H1 (cell line): ENCODE measurements around the gene MAP4K1. TPM values are rescaled to one million over a fixed set of nuclear protein-coding genes. Genes with fewer than 3 reads are reported as not detected.

Experiments used
- CTCF ChIA-PET: fragments of 300-600 bp; sonication (Branson Sonifier 250); formaldehyde crosslinking; loops from one replicate; lab custom pipeline; 2021; ENCODE audit not compliant: partially characterized antibody; lab: Charles Lee
- POLR2A ChIA-PET: fragments of 300-600 bp; sonication (Branson Sonifier 250); formaldehyde crosslinking; loops from one replicate; lab custom pipeline; 2021; ENCODE audit warnings: inconsistent platforms; ENCODE audit not compliant: partially characterized antibody; lab: Charles Lee
- DNase-seq, 2 experiments: peaks; one replicate each; pipeline versions ENCODE4 v3.0.0 to v3.0.0-alpha.2; 2010 to 2022; ENCODE audit warnings: low spot score in 2 of 2, low read depth in 1 of 2, mixed read lengths in 1 of 2
- FAIRE-seq: peaks from 2 replicates; lab custom pipeline; 2011; peaks lifted over from hg19 to GRCh38; lab: Jason Lieb, UNC
- H2AFZ ChIP-seq: 2 replicates; pipeline ENCODE4 v1.8.1; 2012; ENCODE audit warnings: low read length, inconsistent platforms
- H2AK5ac ChIP-seq: 2 replicates; pipeline ENCODE4 v1.6.1; 2013; ENCODE audit warnings: low read depth, low read length
- H2BK120ac ChIP-seq: replicated peaks from 2 replicates; pipeline ENCODE3; 2013; ENCODE audit warnings: low read depth, low read length, inconsistent platforms
- H2BK12ac ChIP-seq: 2 replicates; pipeline ENCODE4 v1.6.1; 2013; ENCODE audit warnings: low read depth, low read length
- H2BK15ac ChIP-seq: 2 replicates; pipeline ENCODE4 v1.6.1; 2013; ENCODE audit warnings: low read length
- H2BK20ac ChIP-seq: 2 replicates; pipeline ENCODE4 v1.6.1; 2013; ENCODE audit warnings: low read length
- H2BK5ac ChIP-seq: 2 replicates; pipeline ENCODE4 v1.6.1; 2013; ENCODE audit warnings: low read depth, low read length
- H3K14ac ChIP-seq: 2 replicates; pipeline ENCODE4 v1.6.1; 2013; ENCODE audit warnings: inconsistent platforms; ENCODE audit not compliant: insufficient read length
- H3K18ac ChIP-seq: 2 replicates; pipeline ENCODE4 v1.6.1; 2013; ENCODE audit warnings: low read length; ENCODE audit errors: extremely low read depth
- H3K23ac ChIP-seq: 2 replicates; pipeline ENCODE4 v1.6.1; 2013; ENCODE audit warnings: inconsistent platforms; ENCODE audit not compliant: insufficient read length
- H3K23me2 ChIP-seq: 2 replicates; pipeline ENCODE4 v1.6.1; 2013; ENCODE audit warnings: low read depth, low read length
- H3K27ac ChIP-seq: 2 replicates; pipeline ENCODE4 v1.6.1; 2011; ENCODE audit warnings: low read depth, low read length, inconsistent platforms
- H3K27me3 ChIP-seq, 4 experiments: replicated peaks in 1 of 4; 1 replicate in 1 of 4; 2 replicates in 3 of 4; pipeline versions ENCODE4 v1.6.1 to v1.8.1; 2011 to 2013; ENCODE audit warnings: low read length in 3 of 4, mild to moderate bottlenecking in 3 of 4, inconsistent platforms in 2 of 4, mixed read lengths in 2 of 4, moderate library complexity in 1 of 4; ENCODE audit not compliant: control insufficient read depth in 3 of 4, insufficient read depth in 3 of 4; ENCODE audit errors: extremely low read depth in 1 of 4
- H3K36me3 ChIP-seq, 4 experiments: 2 replicates each; pipeline versions ENCODE4 v1.6.1 to v1.8.1; 2011 to 2013; ENCODE audit warnings: mild to moderate bottlenecking in 4 of 4, low read length in 3 of 4, moderate library complexity in 2 of 4, control low read depth in 1 of 4, inconsistent platforms in 1 of 4; ENCODE audit not compliant: insufficient read depth in 4 of 4, control insufficient read depth in 2 of 4
- H3K4ac ChIP-seq: replicated peaks from 2 replicates; pipeline ENCODE3; 2013; ENCODE audit warnings: low read length, low read depth, mixed read lengths, inconsistent platforms; ENCODE audit not compliant: insufficient read length
- H3K4me1 ChIP-seq, 4 experiments: replicated peaks in 1 of 4; 1 replicate in 1 of 4; 2 replicates in 3 of 4; pipeline versions ENCODE4 v1.6.1 to v1.8.1; 2011 to 2013; ENCODE audit warnings: low read length in 3 of 4, inconsistent platforms in 2 of 4, mixed read lengths in 1 of 4; ENCODE audit not compliant: insufficient read depth in 4 of 4, control insufficient read depth in 3 of 4
- H3K4me2 ChIP-seq, 2 experiments: 2 replicates each; pipeline versions ENCODE4 v1.6.1 to v1.8.1; 2011 to 2013; ENCODE audit warnings: low read depth in 2 of 2, low read length in 2 of 2, control low read depth in 1 of 2, inconsistent platforms in 1 of 2, mild to moderate bottlenecking in 1 of 2; ENCODE audit not compliant: insufficient read depth in 1 of 2
- H3K4me3 ChIP-seq, 4 experiments: fragments of 200-600, 300-600 bp in 1 of 4; sonication (generic), shearing (Covaris generic), sonication (Bioruptor Twin) in 1 of 4; 2 replicates each; pipeline versions ENCODE4 v1.5.1 to v1.8.1; 2011 to 2016; ENCODE audit warnings: low read length in 4 of 4, low read depth in 3 of 4, control low read depth in 2 of 4, inconsistent platforms in 2 of 4, mild to moderate bottlenecking in 2 of 4, mixed read lengths in 1 of 4, moderate library complexity in 1 of 4; ENCODE audit not compliant: insufficient read depth in 2 of 4; ENCODE audit errors: extremely low read depth in 1 of 4
- H3K56ac ChIP-seq: replicated peaks from 2 replicates; pipeline ENCODE3; 2013; ENCODE audit warnings: low read depth, mild to moderate bottlenecking, mixed read lengths, low read length, inconsistent platforms; ENCODE audit not compliant: insufficient read length
- H3K79me1 ChIP-seq: 2 replicates; pipeline ENCODE4 v1.6.1; 2013; ENCODE audit warnings: low read depth, low read length, control low read depth
- H3K79me2 ChIP-seq, 2 experiments: 2 replicates each; pipeline versions ENCODE4 v1.6.1 to v1.8.1; 2012 to 2013; ENCODE audit warnings: low read length in 2 of 2, mild to moderate bottlenecking in 2 of 2, inconsistent platforms in 1 of 2; ENCODE audit not compliant: insufficient read depth in 2 of 2, control insufficient read depth in 1 of 2
- H3K9ac ChIP-seq, 4 experiments: replicated peaks in 1 of 4; 1 replicate in 1 of 4; 2 replicates in 3 of 4; pipeline versions ENCODE4 v1.6.1 to v1.8.1; 2011 to 2013; ENCODE audit warnings: low read depth in 3 of 4, low read length in 3 of 4, control low read depth in 2 of 4, mild to moderate bottlenecking in 2 of 4, moderate library complexity in 2 of 4, inconsistent platforms in 1 of 4; ENCODE audit errors: extremely low read depth in 1 of 4
- H3K9me3 ChIP-seq, 2 experiments: 2 replicates each; pipeline versions ENCODE4 v1.6.1 to v1.8.1; 2012 to 2013; ENCODE audit warnings: mild to moderate bottlenecking in 2 of 2, moderate library complexity in 2 of 2, control low read depth in 1 of 2, inconsistent platforms in 1 of 2, low read depth in 1 of 2, low read length in 1 of 2, mixed read lengths in 1 of 2; ENCODE audit not compliant: insufficient read depth in 2 of 2
- H4K20me1 ChIP-seq, 2 experiments: replicated peaks in 1 of 2; 2 replicates each; pipeline versions ENCODE3 to v1.8.1; 2011 to 2013; ENCODE audit warnings: inconsistent platforms in 2 of 2, low read length in 2 of 2, mild to moderate bottlenecking in 1 of 2; ENCODE audit not compliant: insufficient read depth in 2 of 2, control insufficient read depth in 1 of 2
- H4K5ac ChIP-seq: 2 replicates; pipeline ENCODE4 v1.6.1; 2013; ENCODE audit warnings: low read length, low read depth, mixed read lengths, inconsistent platforms; ENCODE audit not compliant: insufficient read length
- H4K8ac ChIP-seq: 2 replicates; pipeline ENCODE4 v1.8.0; 2013; ENCODE audit warnings: mild to moderate bottlenecking, moderate library complexity, low read length, inconsistent platforms; ENCODE audit not compliant: insufficient read depth; ENCODE audit errors: extremely low read depth
- H4K91ac ChIP-seq: replicated peaks from 2 replicates; pipeline ENCODE3; 2013; ENCODE audit warnings: low read length, mixed read lengths, inconsistent platforms; ENCODE audit not compliant: insufficient read length
- ASH2L ChIP-seq: fragments of 200-600, 300-600 bp; sonication (generic); IDR thresholded peaks from one replicate; pipeline ENCODE4 v1.7.1; 2017; ENCODE audit warnings: low read length
- BACH1 ChIP-seq: IDR thresholded peaks from 2 replicates; pipeline ENCODE4 v1.6.1; 2012; ENCODE audit warnings: low read length, improper control_type of control experiment
- CHD2 ChIP-seq: IDR thresholded peaks from 2 replicates; pipeline ENCODE4 v1.6.1; 2012; ENCODE audit warnings: low read length, improper control_type of control experiment
- CTCF ChIP-seq, 3 experiments: IDR thresholded peaks; 1 replicate in 2 of 3; 2 replicates in 1 of 3; pipeline versions ENCODE4 v1.5.1 to v1.6.1; 2011; ENCODE audit warnings: low read length in 3 of 3, mild to moderate bottlenecking in 3 of 3, inconsistent platforms in 2 of 3, low read depth in 1 of 3, moderate library complexity in 1 of 3; ENCODE audit not compliant: insufficient read depth in 1 of 3; ENCODE audit errors: control extremely low read depth in 1 of 3
- GTF2F1 ChIP-seq: IDR thresholded peaks from 2 replicates; pipeline ENCODE4 v1.6.1; 2012; ENCODE audit warnings: low read depth, low read length, improper control_type of control experiment, borderline replicate concordance
- NRF1 ChIP-seq: IDR thresholded peaks from 2 replicates; pipeline ENCODE4 v1.6.1; 2011; ENCODE audit warnings: mild to moderate bottlenecking, low read depth, low read length, improper control_type of control experiment
- RXRA ChIP-seq: IDR thresholded peaks from 2 replicates; pipeline ENCODE4 v1.6.1; 2011; ENCODE audit warnings: low read depth, mild to moderate bottlenecking, low read length, moderate library complexity; ENCODE audit not compliant: insufficient read depth
- SIN3A ChIP-seq, 2 experiments: IDR thresholded peaks in 1 of 2; conservative IDR thresholded peaks in 1 of 2; 2 replicates each; pipeline ENCODE4 v1.6.1; 2011 to 2012; ENCODE audit warnings: low read length in 2 of 2, improper control_type of control experiment in 1 of 2, low read depth in 1 of 2, mild to moderate bottlenecking in 1 of 2
- YY1 ChIP-seq: IDR thresholded peaks from 2 replicates; pipeline ENCODE4 v1.6.1; 2011; ENCODE audit warnings: low read depth, mild to moderate bottlenecking, low read length
- WGBS, 2 experiments: shearing (Covaris generic) in 1 of 2; methylation state at CpG; one replicate each; pipeline versions ENCODE4 v1.1.6 to v1.1.7; 2013 to 2015; ENCODE audit warnings: low lambda C conversion rate in 2 of 2, mixed read lengths in 2 of 2, inconsistent platforms in 1 of 2, low coverage in 1 of 2, missing lambda C conversion rate in 1 of 2; ENCODE audit not compliant: insufficient replicate concordance in 2 of 2, insufficient coverage in 1 of 2, insufficient read length in 1 of 2; ENCODE audit errors: extremely low coverage in 1 of 2, missing lambda C conversion rate in 1 of 2; 5-methylcytosine and 5-hydroxymethylcytosine counted together
- polyA plus RNA-seq, 7 experiments: library from polyadenylated mRNA; depleted of rRNA in 3 of 7; stranded (reverse) in 5 of 7; unstranded in 2 of 7; fragments of >200 nt in 5 of 7; fragments of 200-250 nt in 2 of 7; gene quantifications; 1 replicate in 5 of 7; 2 replicates in 1 of 7; 4 replicates in 1 of 7; pipeline versions ENCODE4 v1.2.1 to v1.2.3, GENCODE V29; 2011 to 2013; ENCODE audit warnings: missing spikeins in 2 of 7, mixed read lengths in 2 of 7
- total RNA-seq: library from RNA; stranded (reverse); fragmentation: NEBNext Ultra II Directional; extraction: Animal tissue kit (Norgen Biotek cat#: 25700); gene quantifications from 2 replicates; pipeline ENCODE4 v1.2.1, GENCODE V29; 2021
- TF ChIP-seq, protein P1 (sequence below): IDR thresholded peaks from 2 replicates; pipeline ENCODE4 v1.6.1; 2012; ENCODE audit warnings: inconsistent platforms

Gene MAP4K1
- total and polyA plus RNA-seq, 2 of the 8 experiments (the other 6 are each of a cell fraction or from before 2014, with no cell fraction given), result 9.0 to 10.4 TPM

GRCh38 chr19:38599722-38600121 lies 18.0 kb downstream of the MAP4K1 start:
- Histone ChIP-seq H3K9me3 (no peaks in the 10 kb centered on the region), H2BK120ac (no peak overlapping the region), H2BK12ac (no peak overlapping the region), H3K79me2 (no peaks in the 10 kb centered on the region), H3K23me2 (peaks cover 6% of the 10 kb centered on the region; the same call in 1 of the 2 replicates), H3K4me2 (no peak overlapping the region), H3K27me3 (no peaks in the 10 kb centered on the region), H3K36me3 (no peaks in the 10 kb centered on the region), H3K9ac (no peak overlapping the region), H4K5ac (no peak overlapping the region), H3K4ac (no peak overlapping the region), H4K20me1 (no peaks in the 10 kb centered on the region), H4K91ac (no peak overlapping the region), H3K23ac (no peak overlapping the region), H4K8ac (no peak overlapping the region), H2BK15ac (no peak overlapping the region), H2BK5ac (no peak overlapping the region), H3K18ac (no peak overlapping the region), H3K56ac (no peak overlapping the region), H2AFZ (no peak overlapping the region), H3K4me1 (peaks cover 0 to 6% (median 4%) of the 10 kb centered on the region in 4 experiments; a peak in 4 of 7 replicates), H2AK5ac (no peak overlapping the region), H3K79me1 (no peaks in the 10 kb centered on the region), H2BK20ac (no peak overlapping the region), H3K4me3 (no peak overlapping the region), H3K27ac (no peak overlapping the region), H3K14ac (no peak overlapping the region)
- POLR2A ChIA-PET, result interaction anchor here (1.7 kb wide), 1 partner anchor 19 kb away, joined by 4 read pairs; the partner anchor contains the start of gene EIF3K
- no peak for DNase-seq
- no peak for FAIRE-seq
- CTCF ChIA-PET, result interaction anchor here (1.0 kb wide), 1 partner anchor 18 kb away, joined by 3 read pairs; no protein-coding TSS in a partner anchor
- 89% methylated on average over 11 of the region's 11 CpGs; no CpG with 5 or more reads in 1 of the 2 experiments for WGBS, 2 experiments
- TF ChIP-seq BACH1 (no peak), ASH2L (no peak), CTCF (IDR thresholded peaks at IDR 0.05; ENCODE audit: control extremely low read depth in 1 of 3, insufficient read depth in 1 of 3, low read depth in 1 of 3, low read length in 3 of 3) (no peak), SIN3A (conservative IDR thresholded peaks at IDR 0.05 in 1 of 2, IDR thresholded peaks at IDR 0.05 in 1 of 2; ENCODE audit: low read depth in 1 of 2, low read length in 2 of 2) (no peak), CHD2 (no peak), GTF2F1 (no peak), NRF1 (no peak), YY1 (no peak), RXRA (no peak)
- TF ChIP-seq, protein P1, sequence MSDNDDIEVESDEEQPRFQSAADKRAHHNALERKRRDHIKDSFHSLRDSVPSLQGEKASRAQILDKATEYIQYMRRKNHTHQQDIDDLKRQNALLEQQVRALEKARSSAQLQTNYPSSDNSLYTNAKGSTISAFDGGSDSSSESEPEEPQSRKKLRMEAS, result no peak
